Activated CD4-positive, CD25-positive, alpha-beta regulatory T cell treated with anti-CD3 and anti-CD28 coated beads, Interleukin-2, amount 50 U/mL, for 16 hours (primary cell): ENCODE data around the gene KCNN3.

Experiments
- DNase-seq: peaks from one replicate; pipeline ENCODE4 v3.0.0-alpha.2; 2020; ENCODE audit warnings: low read depth, low spot score

Gene KCNN3

DNA sequence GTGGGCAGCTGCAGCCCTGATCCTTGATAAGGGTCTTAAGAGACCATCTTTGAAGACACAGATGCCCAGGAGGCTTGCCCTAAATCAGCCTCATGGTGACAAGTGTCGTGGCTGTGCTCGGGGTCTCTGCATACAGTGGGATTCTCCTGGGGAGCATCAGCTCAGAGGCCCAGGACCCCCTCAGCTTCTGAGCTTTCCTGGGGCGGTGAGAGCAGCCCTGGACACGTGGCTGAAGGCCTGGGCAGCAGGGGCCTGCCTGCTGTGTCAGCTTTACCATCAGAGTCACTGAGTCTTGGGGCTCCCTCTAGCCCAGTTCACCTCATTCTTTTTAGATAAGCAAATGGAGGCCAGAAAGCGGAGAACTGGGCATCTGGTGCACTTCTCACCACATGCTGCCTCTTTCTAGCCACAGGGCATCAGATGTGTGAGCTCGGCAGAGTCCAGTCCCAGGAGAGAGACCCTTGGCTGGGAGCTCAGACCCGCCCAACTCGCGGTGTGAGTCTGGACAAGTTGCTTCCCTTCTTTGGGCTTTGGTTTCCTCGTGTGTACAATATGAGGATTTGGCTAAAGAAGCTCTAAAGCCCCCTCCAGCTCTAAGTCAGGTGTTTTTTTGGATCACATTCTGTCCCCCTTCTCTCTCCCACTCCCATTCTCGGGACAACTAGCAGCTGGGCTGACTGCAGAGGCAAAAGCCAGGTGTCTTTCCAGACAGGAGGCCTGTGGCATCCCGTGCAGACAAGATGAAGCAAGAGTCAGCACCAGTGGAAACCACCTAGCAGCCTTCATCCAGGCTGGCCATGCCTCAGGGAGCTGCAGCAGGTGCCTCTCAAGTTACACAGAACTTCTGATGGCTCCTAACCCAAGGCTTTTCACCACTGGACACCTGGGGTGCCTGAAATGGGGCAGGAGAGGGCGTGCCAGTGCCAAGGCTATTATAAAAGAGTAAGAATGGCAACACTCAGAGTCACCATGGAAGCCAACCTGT, 119.1 kb downstream of the KCNN3 start:
- no peak for DNase-seq

DNA sequence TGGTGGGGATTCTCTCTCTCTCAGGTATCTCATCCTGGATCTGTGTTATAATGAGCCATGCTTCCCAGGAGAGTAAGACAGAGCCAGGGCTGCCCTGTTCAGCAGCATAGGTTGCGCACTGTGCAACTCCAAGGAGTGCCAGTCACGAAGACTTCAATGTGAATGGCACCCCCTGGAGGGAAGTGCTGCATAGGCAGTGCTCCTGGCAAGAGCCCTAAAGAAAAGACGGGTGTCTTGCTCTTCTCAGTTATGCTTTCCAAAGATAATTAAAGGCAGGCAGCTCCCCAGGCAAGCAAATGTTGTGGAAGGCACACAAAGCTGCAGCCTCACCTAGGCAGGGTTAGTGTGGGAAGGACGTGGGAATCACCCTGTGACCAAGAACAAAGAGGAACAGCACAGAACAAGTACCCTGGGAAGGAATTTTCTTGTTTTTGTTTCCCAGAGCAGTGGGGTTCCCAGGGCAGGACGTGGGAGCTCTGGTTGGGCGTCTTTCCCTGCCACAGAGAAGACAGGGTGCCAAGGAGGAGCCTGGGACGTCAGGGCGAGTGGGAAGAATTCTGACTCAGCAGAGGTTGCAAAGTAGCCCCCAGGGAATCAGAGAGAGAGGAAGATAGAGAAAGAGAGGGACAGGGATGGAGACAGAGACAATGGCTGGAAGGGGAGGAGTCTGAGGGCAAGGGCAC, 120.9 kb downstream of the KCNN3 start:
- no peak for DNase-seq

DNA sequence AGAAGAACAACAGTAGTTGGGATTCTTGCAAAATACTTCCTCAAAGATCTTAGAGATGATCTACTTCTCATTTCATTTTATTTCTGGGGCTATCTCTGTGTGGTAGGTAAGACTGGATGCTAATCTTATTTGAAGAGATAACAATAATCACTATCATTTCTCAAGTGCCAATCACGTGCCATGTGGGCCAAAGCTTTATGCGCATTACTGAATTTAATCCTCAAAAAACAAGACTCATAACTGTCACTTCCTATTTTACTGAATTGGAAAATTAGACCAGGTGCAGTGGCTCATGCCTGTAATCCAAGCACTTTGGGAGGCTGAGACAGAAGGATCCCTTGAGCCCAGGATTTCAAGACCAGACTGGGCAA, 121.7 kb downstream of the KCNN3 start:
- no peak for DNase-seq

DNA sequence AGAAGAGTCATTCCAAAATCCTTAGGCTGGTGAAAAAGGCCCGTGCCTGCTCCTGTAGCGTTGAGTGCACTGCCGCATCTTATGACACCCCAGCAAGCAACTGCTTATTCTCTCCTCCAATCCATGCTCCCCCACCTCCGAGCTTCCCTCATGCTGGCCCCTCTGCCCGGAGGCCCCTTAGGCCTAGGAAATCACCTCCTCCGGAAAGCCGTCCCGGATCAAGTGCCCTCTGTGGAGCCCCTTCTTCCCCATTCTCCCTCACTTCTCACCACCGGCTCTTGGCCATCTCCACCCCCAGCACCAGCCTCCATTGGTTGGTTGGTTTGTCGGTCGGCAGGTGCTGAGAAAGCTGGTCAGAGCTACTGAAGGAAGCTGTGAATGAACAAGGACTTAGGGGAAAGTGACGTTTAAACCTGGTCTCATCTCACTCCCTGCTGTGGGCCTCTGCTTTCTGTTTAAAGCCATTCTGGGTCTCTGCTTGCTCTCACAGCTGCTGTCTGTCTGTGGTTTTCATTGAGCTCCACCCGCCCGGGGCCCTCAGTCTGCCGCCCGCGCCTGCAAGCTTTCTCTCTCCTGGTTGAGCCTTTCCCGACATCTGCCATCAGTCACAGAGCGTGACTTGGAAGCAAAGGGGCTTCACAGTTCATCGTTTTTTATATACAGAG, 122.2 kb downstream of the KCNN3 start:
- DNase-seq, result no peak

DNA sequence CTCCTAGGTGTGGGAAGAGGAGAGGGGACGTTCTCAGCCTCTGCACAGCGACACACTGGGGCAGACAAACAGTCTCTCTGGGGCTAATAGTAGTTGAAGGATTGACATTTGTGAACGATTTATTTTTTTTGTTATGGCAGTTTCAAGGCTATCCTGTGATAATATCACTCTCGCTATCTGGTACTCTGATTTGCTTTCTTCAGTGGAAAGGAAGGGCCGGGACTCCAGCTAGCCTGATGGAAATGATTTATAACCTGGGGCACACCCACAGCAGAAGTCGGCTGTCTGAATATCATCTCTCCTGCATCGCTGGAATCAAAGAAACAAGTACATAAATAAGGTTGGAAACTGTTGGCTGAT, 122.7 kb downstream of the KCNN3 start:
- DNase-seq, result no peak

DNA sequence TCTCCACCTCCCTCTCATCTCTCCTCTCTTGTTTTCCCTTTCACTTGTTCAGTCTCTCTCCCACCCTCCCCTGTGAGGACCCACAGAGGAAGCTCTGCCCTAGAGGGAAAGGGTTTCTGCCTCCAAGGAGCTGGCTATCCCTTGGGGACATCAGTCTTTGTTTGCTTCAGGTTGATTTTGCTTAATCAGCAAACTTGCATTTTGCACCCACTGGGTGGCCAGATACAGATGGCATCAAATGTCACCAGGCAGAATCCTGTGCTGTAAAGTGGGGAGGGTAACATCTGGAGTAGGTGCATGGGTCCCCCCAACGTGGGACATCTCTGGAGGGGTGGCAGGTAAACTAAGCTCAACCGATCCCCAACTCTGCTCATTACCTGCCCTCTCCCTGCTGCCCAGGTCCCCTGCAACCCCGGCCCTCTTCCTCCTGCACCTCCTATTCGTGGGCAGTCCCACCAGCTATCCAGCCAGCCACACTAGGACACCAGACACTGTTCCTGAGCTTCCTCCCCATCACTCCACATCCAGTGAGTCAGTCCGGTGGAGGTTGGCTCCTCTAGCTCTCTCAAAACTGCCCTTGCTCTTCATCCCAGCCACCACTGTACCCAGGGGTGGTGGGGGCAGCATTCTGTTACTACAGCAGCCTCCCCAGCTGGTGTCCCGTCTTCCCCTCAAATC, 123.3 kb downstream of the KCNN3 start:
- no peak for DNase-seq

DNA sequence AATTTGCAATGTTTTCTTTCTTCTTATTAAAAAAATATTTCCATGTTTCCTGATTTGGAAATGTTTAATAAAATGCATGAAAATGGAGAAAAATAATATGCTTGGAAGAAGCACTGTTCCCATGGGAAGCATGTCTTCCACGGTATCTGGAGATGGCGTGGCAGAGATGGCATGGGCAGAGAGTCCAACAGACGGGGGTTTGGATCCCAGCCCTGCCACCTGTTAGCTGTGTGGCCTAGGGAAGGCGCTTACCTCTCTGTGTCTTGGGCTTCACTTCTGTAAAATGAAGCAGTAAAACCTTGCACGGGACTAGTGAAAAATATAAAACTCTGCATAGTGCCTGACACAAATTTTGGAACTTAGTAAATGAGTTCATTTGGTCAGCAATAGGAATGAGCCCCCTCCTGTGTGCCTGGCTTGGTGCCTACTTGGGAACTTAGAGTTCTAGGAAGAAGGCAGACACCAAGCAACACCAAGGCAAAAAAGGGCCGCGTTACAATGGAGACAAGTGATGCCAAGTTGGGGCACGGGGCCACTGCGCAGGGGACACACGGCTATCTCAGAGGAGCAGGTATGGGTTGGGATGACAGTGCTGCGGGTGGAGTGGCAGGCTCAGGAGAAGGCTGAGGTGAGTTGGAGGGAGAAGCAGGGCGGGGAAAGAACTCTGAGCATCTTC, 124.2 kb downstream of the KCNN3 start:
- no peak for DNase-seq

DNA sequence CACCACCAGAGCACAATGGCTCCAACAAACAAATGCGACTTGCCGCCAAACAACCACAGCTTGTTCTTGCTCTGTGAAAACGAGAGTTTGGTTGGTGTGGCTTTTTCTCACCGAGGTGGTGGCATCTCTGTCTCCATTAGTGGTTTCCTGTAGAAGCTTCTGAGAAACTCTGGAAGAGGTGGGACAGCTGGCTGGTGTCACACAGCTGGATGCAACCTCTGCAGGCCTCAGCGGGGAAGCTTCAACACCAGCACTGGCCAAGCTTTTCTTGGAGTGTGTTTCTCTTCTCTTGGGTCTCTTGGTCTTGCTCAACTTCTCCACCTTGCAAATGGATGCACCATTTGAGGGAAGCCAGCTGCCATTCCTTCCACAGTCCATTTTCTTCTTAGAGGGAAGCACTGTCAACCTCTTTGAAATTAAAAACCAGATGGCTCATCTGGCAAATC, 124.8 kb downstream of the KCNN3 start:
- no peak for DNase-seq

DNA sequence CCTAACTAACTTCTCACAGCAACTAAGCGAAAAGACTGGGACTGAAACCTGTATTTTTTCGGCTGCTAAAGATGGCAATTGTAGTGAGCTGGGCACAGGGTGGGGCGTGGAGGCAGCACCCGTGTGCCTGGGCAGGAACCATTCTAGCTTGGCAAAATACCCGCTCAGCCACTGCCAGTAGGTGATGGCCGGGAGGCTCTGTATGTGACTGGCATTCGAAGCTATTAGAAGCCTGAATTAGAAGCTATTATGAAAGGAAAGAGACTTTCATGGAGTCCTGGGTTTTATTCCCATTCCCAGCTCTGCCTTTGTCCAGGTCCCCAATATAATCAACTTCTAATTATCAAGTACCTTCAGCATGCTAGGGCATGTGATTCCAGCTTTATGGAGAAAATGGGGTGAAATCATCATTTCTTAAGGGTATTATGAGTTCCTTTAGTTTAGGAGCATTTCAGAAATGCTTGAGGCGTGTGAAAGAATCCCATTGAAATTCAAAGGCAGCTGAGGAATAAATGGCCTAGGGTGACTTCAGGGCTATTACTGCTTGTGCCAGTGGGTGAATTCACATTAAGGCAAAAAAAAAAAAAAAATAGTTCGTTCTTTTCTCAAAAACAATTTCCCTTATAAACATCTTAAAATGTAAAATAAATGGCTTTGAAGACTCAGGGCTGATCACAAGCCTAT, 125.6 kb downstream of the KCNN3 start:
- no peak for DNase-seq

DNA sequence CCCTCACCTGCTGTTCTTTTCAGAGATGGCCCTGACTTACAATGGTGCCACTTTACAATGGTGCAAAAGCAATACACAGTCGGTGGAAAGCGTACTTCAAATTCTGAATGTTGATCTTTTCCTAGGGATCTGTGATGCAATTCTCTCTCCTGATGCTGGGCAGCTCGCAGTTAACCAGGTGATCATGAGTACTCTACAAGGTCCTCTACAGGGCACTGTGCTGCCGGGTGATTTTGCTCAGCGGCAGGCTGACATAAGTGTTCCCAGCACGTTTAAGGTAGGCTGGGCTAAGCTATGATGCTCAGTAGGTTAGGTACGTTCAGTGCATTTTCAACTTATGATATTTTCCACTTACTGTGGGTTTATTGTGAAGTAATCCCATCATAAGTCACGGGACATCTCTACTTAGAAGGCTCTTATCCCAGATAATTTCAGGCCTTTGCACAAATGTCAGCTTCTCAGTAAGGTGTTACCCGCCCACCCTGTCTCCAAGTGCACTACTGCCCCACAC, 126.5 kb downstream of the KCNN3 start:
- DNase-seq, result no peak

DNA sequence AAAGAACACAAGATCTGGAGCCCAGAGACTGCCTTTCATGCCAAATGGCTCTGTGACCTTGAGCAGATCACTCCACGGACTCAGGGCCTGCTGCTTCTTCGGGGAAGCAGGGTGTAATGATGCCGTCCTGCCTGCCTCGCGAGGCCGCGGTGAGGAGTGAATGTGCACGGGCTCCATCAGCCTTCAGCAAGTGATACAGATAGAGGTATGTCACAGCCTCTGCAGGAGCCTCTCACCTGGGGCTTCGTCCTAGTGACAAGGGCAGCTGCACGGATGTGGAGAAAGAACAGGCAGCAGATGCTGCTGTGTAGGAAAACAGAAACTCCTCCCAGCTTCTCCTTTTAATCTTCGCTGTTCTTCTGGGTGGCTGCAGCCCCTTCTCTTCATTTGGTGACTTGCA, 127.5 kb downstream of the KCNN3 start:
- DNase-seq, result no peak

DNA sequence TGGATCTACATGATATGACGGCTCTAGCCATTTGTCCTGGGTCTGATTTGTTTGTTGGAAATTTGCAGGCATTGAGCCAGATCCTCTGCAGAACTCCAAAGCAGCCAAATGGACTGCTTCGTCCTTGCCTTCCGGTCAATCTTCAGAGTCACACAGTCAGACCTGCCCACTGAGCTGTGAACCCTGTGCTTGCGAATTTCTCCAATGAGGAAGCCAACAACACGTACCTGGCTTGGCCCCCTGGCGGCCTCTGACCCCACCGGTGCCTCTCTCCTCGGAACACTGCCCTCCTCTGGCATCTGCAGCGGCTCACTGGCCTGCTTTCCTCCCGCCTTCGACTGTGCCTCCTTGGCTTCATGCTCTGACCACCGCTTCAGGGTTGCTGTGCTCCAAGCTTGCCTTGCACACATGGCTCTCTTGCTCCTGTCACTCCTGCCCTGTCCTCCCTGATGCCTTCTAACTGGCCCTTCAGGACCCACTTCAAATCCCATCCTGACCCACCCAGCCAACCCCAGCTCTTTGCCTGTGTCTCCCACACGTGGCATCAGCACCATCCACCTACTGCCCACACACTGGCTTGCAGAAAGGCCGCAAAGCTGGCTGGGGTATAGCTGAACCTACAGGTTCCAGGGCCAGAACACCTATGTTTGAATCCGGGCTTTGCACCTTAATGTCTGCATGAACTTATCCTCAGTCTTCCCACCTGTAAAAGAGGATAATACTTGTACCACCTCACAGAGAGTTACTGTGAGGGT, 128.2 kb downstream of the KCNN3 start:
- DNase-seq, result no peak

DNA sequence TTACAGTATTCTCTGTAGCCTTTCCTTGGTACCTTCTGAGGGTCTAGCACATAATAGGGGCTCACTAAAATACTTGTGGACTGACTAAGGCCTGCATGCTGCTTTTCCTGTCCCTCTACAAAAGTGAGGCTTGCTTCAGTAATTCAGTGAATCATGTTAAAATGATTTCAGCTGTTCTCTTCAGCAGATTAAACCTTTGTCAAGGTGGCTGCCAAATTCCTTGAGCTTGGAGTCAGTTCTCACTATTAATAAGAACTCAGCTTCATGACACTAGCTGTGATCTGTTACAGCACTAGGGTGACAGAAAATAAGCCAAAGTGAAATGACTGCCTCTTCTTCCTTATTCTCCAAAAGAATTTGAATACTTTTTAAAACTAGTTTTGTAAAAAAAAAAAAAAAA, 128.8 kb downstream of the KCNN3 start:
- DNase-seq, result no peak

DNA sequence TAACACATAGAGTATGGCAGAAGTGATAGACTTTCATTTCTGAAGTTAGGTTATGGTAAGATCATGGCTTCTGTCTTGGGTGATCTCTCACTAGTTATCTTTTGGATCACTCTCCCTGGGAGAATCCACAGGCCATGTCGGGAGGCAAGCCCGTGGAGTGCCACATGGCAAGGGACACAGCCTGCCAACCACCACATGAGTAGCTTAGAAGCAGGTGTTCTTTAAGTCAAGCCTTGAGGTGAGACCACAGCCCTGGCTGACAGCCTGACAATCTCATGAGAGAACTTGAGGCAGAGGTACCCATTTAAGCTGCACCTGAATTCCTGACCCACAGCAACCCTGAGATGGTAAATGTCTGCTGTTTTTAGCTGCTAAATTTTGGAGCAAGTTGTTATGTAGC, 130.4 kb downstream of the KCNN3 start:
- no peak for DNase-seq

DNA sequence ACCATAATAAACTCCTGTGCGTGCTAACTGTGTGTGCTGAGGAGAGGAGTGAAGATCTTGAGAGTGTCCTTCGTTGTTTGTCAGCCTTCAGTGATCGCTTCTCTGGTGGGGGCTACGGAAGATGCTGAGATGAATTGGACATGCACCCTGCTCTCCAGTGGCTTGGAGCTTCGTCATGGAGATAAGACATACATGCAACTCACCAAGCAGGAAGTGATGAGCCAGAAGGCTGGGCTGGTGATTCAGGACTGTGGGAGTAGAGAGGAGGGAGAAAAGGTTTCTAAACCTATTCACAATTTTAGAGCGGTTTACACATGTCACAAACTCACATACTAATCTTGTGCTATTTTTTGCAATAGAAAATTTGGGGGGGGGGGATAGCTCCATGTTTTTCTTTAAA, 133.2 kb downstream of the KCNN3 start:
- no peak for DNase-seq

DNA sequence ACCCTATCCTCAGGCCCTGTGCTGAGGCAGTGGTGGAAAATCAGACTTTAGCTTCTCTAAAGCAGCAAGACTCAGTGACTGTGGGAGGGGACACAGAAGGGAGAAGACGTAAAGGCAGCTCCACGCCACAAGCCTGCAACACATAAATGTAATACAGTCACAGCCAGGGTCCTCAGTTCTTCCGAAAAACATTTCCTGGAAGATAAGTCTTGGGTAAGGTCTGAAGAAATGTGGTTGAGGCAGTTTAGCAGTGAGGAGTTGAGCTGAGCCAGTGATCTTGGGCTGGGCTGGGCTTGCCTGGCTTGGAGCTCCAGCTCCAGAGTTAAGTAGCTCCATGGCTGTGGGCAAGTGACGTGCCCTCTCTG, 134.3 kb downstream of the KCNN3 start:
- DNase-seq, result no peak

DNA sequence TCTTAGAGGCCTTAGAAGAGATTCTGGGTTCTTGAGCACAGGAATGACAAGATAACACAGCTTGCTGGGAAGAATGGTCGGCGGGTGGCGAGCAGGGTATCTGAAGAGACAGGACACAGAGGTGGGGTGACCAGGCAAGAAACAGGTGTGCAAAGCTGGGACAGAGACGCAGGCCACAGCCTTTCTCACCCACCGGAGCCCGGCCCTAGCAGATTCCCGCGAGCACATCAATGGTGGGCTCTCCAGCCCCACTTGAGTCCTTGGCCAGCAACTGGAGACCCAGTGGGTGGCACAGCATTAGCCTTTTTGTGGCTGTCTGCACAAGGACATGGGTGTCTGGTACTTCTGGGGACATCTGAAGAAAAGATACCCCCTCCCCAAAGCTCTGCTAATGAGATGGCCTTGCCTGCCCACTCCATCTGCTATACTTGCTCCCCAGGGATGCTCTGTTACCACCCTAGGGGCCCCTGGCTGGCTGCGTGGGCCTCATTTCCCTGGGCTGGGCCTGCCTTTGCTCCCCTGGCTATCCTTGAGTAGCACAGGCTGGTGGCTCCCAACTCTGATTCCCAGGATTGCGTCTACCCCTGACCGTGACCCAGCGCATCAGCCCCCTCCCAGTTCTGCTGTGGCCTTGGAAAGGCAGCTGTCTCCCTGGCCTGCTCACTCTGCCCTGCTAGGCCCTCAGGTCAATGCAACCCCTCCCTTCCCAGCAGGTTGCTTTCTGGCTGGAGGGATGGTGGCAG, 134.8 kb downstream of the KCNN3 start:
- no peak for DNase-seq

DNA sequence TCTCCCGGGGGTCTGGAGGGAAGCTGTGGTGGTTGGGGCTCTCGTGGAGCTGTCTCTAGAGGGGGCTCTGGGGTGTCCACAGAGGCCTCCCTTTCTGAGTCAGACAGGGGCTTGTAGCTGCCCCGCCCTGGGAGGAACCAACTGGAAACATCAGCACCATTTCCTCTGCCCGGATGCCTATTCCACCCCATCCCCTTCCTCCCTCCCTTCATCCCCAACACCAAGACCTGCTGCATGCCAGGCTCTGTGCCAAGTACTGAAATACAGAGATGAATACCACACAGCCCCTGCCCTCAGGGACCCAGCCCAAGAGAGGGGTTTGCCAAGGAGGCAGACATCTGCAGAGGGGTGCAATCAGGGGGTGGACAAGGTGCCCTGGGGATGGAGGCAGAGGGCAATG, 136.5 kb downstream of the KCNN3 start:
- no peak for DNase-seq

DNA sequence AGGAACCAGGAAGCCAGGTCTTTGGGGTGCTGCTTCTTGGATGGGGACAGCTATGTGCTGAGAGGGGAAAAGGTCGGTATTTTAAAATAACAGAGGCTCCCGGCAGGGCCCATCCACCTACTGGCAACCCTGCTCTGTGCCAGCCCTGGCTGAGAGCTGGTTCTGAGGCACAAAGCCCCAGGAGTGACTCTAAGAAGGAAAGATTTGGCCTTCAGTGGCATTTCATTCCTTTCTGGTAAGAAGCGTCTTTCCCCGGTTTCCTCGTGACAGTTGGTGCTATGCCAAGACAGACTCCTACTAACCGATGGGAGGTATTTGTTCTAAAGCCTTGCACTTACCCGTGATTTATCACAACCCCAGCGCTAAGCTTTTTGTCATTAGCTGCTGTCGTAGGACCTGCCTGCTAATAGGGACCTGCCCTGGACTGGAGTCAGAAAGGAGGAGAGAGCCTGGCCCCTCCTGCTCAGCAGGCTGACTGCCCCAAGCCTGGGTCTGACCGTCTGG, 139.0 kb downstream of the KCNN3 start:
- no peak for DNase-seq
